ENCODE measurements around the gene DUXB.

GRCh38 chr16:75644240-75645012 is 56.8 kb downstream of the DUXB start:
- TF ChIP-seq TARDBP (IDR thresholded peaks at IDR 0.05) (no peak), FOXA1 (IDR thresholded peaks at IDR 0.05) (no peak), BHLHE40 (IDR thresholded peaks at IDR 0.05; ENCODE audit: borderline replicate concordance) (no peak), FOXM1 (IDR thresholded peaks at IDR 0.05; ENCODE audit: borderline replicate concordance) (no peak), SP1 (IDR thresholded peaks at IDR 0.05) (no peak), ELF4 (IDR thresholded peaks at IDR 0.05) (no peak), ZNF384 (IDR thresholded peaks at IDR 0.05) (no peak), HDGF (IDR thresholded peaks at IDR 0.05; ENCODE audit: borderline replicate concordance) (no peak), FOXK2 (IDR thresholded peaks at IDR 0.05) (no peak), PKNOX1 (IDR thresholded peaks at IDR 0.05) (no peak), ARNT (IDR thresholded peaks at IDR 0.05) (no peak), SUZ12 (IDR thresholded peaks at IDR 0.05) (no peak), NFRKB (IDR thresholded peaks at IDR 0.05) (no peak), CTBP1 (IDR thresholded peaks at IDR 0.05; ENCODE audit: borderline replicate concordance) (no peak)

Measured in HEK293T (cell line).